ENCODE measurements around the gene LCN15.

GRCh38 chr9:136734837-136735496, 29.4 kb downstream of the LCN15 start:
- no peak for TF ChIP-seq CTCF (IDR thresholded peaks at IDR 0.05)
- TF ChIP-seq POLR2A (IDR thresholded peaks at IDR 0.05): no peak
- no peak for TF ChIP-seq POLR2AphosphoS5 (IDR thresholded peaks at IDR 0.05)

All from sigmoid colon (tissue), 4 donors.